ENCODE results near the gene ECM2. TPM values are rescaled to one million over a fixed set of nuclear protein-coding genes. Genes with fewer than 3 reads are reported as not detected.
A peak's percentile ranks its signal among the peaks of the same experiment; 100 is the strongest.

ECM2 gene
- total RNA-seq, 2 experiments from 2014 or later = not detected

- H3K9me3 Mint-ChIP-seq = no peaks in the 10 kb centered on the region
- intact Hi-C loops (cut with DNase I, micrococcal nuclease) = no loop called here
- Histone ChIP-seq H3K9me3 (ENCODE audit: control insufficient read depth in 1 of 2, insufficient read depth in 1 of 2, low read length in 2 of 2) (no peaks in the 10 kb centered on the region), H3K27ac (ENCODE audit: low read depth in 1 of 2, low read length in 2 of 2) (no peak within 1 kb of the TSS), H3K4me3 (ENCODE audit: low read length) (no peak within 1 kb of the TSS), H3K4me1 (ENCODE audit: insufficient read depth, low read length) (no peaks in the 10 kb centered on the region), H3K36me3 (ENCODE audit: insufficient read depth, low read length) (no peaks in the 10 kb centered on the region), H3K27me3 (ENCODE audit: control insufficient read depth in 1 of 2, insufficient read depth in 2 of 2, low read length in 2 of 2) (no peaks in the 10 kb centered on the region)
- no peak within 1 kb of the TSS for H3K27ac Mint-ChIP-seq
- H3K36me3 Mint-ChIP-seq (ENCODE audit: low read depth) = no peaks in the 10 kb centered on the region
- H3K4me1 Mint-ChIP-seq (ENCODE audit: low read depth) = no peaks in the 10 kb centered on the region
- DNase-seq (no peak), ATAC-seq (ENCODE audit: poor library complexity) (no peak)
- H3K27me3 Mint-ChIP-seq = no peaks in the 10 kb centered on the region
- CTCF ChIA-PET = interaction anchor here (1.1 kb wide), 1 partner anchor 28 kb away, joined by 3 read pairs; no protein-coding TSS in a partner anchor
- no peak for TF ChIP-seq CTCF (IDR thresholded peaks at IDR 0.05)
- POLR2A ChIA-PET = interaction anchor here (1.0 kb wide), 1 partner anchor 39 kb away, joined by 4 read pairs; no protein-coding TSS in a partner anchor
- H3K4me3 Mint-ChIP-seq = no peak within 1 kb of the TSS
Measured at GRCh38 chr9:92482329-92482728, 53.5 kb downstream of the ECM2 start, which contains the start of gene ASPN. TSS of gene ASPN (minus strand) at chr9:92482506.

DNA sequence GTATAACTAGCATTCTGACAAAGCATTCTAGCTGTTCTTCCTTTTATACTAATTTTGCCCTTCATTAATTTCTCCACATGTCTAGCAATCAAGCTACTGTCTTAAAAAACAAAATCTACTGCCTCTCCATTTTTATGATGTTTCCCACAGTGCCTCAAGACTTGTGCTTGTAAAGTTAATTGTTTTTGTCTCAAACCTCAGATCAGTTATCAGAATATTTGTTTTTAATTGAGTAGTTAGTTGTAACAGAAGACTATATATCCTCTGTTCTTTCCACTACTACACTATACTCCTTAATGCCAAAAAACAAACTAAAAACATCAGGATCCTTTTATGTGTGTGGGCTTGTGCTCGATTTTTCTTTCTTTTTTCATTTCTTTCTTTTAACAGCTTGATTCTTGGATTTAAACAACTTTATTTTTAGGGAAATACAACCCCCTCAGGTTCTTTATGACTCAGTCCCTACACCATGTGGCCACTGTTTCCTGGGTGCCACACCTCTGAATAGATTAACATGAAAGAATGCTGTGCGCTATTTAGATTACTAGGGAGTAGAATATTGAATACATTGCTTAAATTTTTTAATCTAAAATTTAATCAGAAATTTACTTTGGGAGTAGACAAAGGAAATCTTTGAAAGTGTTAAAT, 54.7 kb downstream of the ECM2 start:
- no peaks in the 10 kb centered on the region for H3K9me3 ChIP-seq (ENCODE audit: control insufficient read depth in 1 of 2, insufficient read depth in 1 of 2, low read length in 2 of 2)
- no peaks in the 10 kb centered on the region for H3K27me3 ChIP-seq (ENCODE audit: control insufficient read depth in 1 of 2, insufficient read depth in 2 of 2, low read length in 2 of 2)
- no peaks in the 10 kb centered on the region for H3K4me1 ChIP-seq (ENCODE audit: insufficient read depth, low read length)
- Mint-ChIP-seq H3K4me1 (ENCODE audit: low read depth) (no peaks in the 10 kb centered on the region), H3K27me3 (no peaks in the 10 kb centered on the region), H3K4me3 (no peak overlapping the region), H3K36me3 (ENCODE audit: low read depth) (no peaks in the 10 kb centered on the region), H3K9me3 (no peaks in the 10 kb centered on the region), H3K27ac (no peak overlapping the region)
- no peak overlapping the region for H3K27ac ChIP-seq (ENCODE audit: low read depth in 1 of 2, low read length in 2 of 2)
- POLR2A ChIA-PET = no interaction called here
- no peak overlapping the region for H3K4me3 ChIP-seq (ENCODE audit: low read length)
- CTCF ChIA-PET = no interaction called here
- intact Hi-C loops (cut with DNase I, micrococcal nuclease) = no loop called here
- DNase-seq = peak in 1 of 14 experiments; percentile 5
- no peak for TF ChIP-seq CTCF (IDR thresholded peaks at IDR 0.05)
- no peak for ATAC-seq (ENCODE audit: poor library complexity)
- H3K36me3 ChIP-seq (ENCODE audit: insufficient read depth, low read length) = no peaks in the 10 kb centered on the region

DNA sequence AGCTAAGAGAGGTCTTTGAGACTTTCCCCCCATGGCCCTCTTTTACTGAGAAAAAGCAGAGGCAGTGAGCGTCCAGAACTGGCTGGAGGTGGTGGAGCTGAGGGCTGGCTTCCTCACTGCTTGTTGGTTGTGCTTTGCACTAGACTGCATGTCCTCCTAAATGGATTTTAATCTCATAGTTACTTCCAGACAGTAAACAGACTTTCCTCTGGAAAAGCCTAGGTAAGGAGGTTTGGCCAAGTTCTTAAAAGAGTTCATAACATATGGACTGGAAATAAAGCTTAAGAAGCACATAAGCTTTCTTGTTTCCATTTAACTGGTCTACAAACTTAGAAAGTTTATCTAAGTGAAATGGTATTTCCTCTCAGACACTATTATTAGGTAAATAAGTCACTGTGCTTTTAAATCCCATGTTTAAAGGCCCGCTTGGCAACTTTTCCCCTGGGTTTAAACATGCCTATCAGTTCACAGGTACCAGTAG, 55.5 kb downstream of the ECM2 start:
- no peaks in the 10 kb centered on the region for H3K4me1 ChIP-seq (ENCODE audit: insufficient read depth, low read length)
- DNase-seq = no peak
- no peak for ATAC-seq (ENCODE audit: poor library complexity)
- H3K27me3 ChIP-seq (ENCODE audit: control insufficient read depth in 1 of 2, insufficient read depth in 2 of 2, low read length in 2 of 2) = no peaks in the 10 kb centered on the region
- Mint-ChIP-seq H3K27ac (no peak overlapping the region), H3K4me3 (no peak overlapping the region), H3K4me1 (ENCODE audit: low read depth) (no peaks in the 10 kb centered on the region), H3K27me3 (no peaks in the 10 kb centered on the region), H3K36me3 (ENCODE audit: low read depth) (no peaks in the 10 kb centered on the region), H3K9me3 (no peaks in the 10 kb centered on the region)
- H3K9me3 ChIP-seq (ENCODE audit: control insufficient read depth in 1 of 2, insufficient read depth in 1 of 2, low read length in 2 of 2) = no peaks in the 10 kb centered on the region
- H3K4me3 ChIP-seq (ENCODE audit: low read length) = no peak overlapping the region
- intact Hi-C loops (cut with DNase I, micrococcal nuclease) = no loop called here
- H3K27ac ChIP-seq (ENCODE audit: low read depth in 1 of 2, low read length in 2 of 2) = no peak overlapping the region
- no peaks in the 10 kb centered on the region for H3K36me3 ChIP-seq (ENCODE audit: insufficient read depth, low read length)
- ChIA-PET POLR2A (no interaction called here), CTCF (no interaction called here)
- TF ChIP-seq CTCF (IDR thresholded peaks at IDR 0.05) = no peak
